ENCODE data around the gene GPLD1.

The GPLD1 gene, protein sequence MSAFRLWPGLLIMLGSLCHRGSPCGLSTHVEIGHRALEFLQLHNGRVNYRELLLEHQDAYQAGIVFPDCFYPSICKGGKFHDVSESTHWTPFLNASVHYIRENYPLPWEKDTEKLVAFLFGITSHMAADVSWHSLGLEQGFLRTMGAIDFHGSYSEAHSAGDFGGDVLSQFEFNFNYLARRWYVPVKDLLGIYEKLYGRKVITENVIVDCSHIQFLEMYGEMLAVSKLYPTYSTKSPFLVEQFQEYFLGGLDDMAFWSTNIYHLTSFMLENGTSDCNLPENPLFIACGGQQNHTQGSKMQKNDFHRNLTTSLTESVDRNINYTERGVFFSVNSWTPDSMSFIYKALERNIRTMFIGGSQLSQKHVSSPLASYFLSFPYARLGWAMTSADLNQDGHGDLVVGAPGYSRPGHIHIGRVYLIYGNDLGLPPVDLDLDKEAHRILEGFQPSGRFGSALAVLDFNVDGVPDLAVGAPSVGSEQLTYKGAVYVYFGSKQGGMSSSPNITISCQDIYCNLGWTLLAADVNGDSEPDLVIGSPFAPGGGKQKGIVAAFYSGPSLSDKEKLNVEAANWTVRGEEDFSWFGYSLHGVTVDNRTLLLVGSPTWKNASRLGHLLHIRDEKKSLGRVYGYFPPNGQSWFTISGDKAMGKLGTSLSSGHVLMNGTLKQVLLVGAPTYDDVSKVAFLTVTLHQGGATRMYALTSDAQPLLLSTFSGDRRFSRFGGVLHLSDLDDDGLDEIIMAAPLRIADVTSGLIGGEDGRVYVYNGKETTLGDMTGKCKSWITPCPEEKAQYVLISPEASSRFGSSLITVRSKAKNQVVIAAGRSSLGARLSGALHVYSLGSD

DNA sequence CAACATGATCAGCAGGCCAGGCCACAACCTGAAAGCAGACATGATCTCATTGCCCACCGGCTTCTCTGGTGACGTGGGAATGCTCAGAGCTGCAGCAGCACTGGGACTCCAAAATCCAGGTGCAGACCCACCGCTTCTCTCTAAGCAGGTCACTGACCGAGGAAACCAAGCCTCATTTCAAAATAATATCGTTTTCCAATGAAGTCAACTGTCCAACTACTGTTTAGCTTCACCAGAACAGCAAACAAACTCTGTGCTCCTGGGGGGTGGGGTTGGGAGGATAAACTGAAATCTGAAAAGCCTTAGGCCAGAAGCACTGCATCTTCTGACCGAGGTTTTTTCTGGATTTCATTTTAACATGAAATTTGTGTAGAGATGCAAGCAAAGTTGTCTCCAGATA, at the start of gene GPLD1:
GPLD1 (minus strand) TSS at position 109 of the 400 bp plus-strand sequence; CDS start at position 42, 67 bp downstream.
- H3K27me3 ChIP-seq (ENCODE audit: control insufficient read depth, insufficient read depth, low read length), result no peaks in the 10 kb centered on the region
- no peak within 1 kb of the TSS for H3K4me2 ChIP-seq (ENCODE audit: low read length)
- no peak within 1 kb of the TSS for H3K4me3 ChIP-seq (ENCODE audit: low read depth, low read length)
- H3K36me3 ChIP-seq (ENCODE audit: control insufficient read depth, insufficient read depth, low read length), result no peaks in the 10 kb centered on the region
- H3K79me2 ChIP-seq, result no peaks in the 10 kb centered on the region
- no peak within 1 kb of the TSS for H3K27ac ChIP-seq
- TF ChIP-seq, protein P1, sequence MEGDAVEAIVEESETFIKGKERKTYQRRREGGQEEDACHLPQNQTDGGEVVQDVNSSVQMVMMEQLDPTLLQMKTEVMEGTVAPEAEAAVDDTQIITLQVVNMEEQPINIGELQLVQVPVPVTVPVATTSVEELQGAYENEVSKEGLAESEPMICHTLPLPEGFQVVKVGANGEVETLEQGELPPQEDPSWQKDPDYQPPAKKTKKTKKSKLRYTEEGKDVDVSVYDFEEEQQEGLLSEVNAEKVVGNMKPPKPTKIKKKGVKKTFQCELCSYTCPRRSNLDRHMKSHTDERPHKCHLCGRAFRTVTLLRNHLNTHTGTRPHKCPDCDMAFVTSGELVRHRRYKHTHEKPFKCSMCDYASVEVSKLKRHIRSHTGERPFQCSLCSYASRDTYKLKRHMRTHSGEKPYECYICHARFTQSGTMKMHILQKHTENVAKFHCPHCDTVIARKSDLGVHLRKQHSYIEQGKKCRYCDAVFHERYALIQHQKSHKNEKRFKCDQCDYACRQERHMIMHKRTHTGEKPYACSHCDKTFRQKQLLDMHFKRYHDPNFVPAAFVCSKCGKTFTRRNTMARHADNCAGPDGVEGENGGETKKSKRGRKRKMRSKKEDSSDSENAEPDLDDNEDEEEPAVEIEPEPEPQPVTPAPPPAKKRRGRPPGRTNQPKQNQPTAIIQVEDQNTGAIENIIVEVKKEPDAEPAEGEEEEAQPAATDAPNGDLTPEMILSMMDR (IDR thresholded peaks at IDR 0.05), result no peak
- H2AFZ ChIP-seq, result no peak within 1 kb of the TSS
- H3K9me3 ChIP-seq (ENCODE audit: control insufficient read depth, low read length), result no peaks in the 10 kb centered on the region
- peaks cover 5% of the 10 kb centered on the region for H3K4me1 ChIP-seq
- H3K9ac ChIP-seq, result no peak within 1 kb of the TSS

DNA sequence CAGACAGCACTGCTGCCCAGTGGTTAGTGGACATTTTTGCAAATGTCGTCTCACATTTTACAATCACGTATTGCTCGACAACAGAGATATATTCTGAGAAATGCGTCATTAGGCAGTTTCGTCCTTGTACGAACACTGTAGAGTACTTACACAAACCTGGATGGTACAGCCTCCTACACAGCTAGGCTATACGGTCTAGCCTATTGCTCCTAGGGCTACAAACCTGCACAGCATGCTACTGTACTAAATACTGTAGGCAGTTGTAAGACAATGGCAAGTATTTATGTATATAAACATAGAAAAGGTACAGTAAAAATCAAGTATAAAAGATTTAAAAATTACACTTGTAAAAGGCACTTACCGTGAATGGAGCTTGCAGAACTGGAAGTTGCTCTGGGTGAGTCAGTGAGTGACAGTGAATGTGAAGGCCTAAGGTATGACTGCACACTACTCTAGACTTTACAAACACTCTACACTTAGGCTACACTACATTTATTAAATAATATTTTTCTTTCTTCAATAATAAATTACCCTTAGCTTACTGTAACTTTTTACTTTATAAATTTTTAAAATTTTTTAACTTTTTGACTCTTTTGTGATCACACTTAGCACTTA, 48.5 kb upstream of the GPLD1 start:
- TF ChIP-seq, protein P1 (IDR thresholded peaks at IDR 0.05), result no peak
- Histone ChIP-seq H3K27me3 (ENCODE audit: control insufficient read depth, insufficient read depth, low read length) (no peaks in the 10 kb centered on the region), H3K4me3 (ENCODE audit: low read depth, low read length) (no peak overlapping the region), H3K27ac (no peak overlapping the region), H3K4me1 (no peaks in the 10 kb centered on the region), H3K79me2 (no peaks in the 10 kb centered on the region), H2AFZ (no peak overlapping the region), H3K9ac (no peak overlapping the region), H3K9me3 (ENCODE audit: control insufficient read depth, low read length) (no peaks in the 10 kb centered on the region), H3K36me3 (ENCODE audit: control insufficient read depth, insufficient read depth, low read length) (no peaks in the 10 kb centered on the region), H3K4me2 (ENCODE audit: low read length) (no peak overlapping the region)

DNA sequence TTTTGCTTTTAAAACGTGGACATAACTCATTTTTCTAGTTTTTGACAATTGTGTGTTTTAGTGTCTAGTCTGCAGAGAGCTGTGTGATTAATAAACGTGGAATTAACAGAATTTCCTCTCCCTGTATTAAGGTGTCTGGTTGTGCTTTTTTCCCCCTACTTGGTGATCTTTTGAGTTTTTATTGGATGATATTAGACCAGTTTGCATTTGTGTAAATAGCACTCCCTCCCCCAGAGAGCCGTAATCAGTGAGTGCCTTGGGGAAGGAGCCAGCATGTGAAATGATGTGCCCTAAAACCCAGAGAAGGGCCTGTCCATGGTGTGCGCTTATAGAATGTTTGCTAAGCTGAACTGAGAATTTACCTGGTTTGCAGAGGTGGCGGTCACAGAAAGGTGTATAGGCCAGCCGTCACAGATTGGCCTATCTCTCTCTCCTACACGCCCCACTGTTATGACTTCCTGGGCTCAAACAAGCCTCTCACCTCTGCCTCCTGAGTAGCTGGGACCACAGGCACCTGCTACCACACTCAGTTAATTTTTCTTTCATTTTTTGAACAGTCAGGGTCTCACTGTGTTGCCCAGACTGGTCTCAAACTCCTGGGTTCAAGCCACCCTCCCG, 47.8 kb upstream of the GPLD1 start:
- no peak overlapping the region for H3K4me3 ChIP-seq (ENCODE audit: low read depth, low read length)
- H3K36me3 ChIP-seq (ENCODE audit: control insufficient read depth, insufficient read depth, low read length), result no peaks in the 10 kb centered on the region
- H3K27ac ChIP-seq, result no peak overlapping the region
- no peaks in the 10 kb centered on the region for H3K4me1 ChIP-seq
- no peak overlapping the region for H2AFZ ChIP-seq
- no peak overlapping the region for H3K9ac ChIP-seq
- H3K9me3 ChIP-seq (ENCODE audit: control insufficient read depth, low read length), result no peaks in the 10 kb centered on the region
- TF ChIP-seq, protein P1 (IDR thresholded peaks at IDR 0.05), result no peak
- H3K79me2 ChIP-seq, result no peaks in the 10 kb centered on the region
- H3K27me3 ChIP-seq (ENCODE audit: control insufficient read depth, insufficient read depth, low read length), result no peaks in the 10 kb centered on the region
- H3K4me2 ChIP-seq (ENCODE audit: low read length), result no peak overlapping the region

DNA sequence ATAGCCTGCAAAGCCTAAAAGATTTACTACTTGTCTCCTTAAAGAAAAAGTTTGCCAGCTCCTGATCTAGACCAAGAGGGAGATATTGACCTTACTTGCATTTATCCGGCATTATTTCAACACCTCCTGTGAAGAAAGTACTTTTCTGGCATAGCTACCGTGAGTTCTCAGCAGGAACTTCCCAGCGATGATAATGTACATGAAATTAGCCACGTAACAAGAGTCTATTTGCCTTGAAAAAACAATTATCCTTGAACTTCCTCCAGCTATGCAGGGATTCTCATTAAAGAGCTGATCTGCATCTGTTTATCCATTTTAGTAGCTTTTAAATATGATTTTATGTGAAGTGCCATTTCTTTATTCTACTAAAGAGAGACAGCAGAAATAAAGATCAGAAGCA, 47.1 kb upstream of the GPLD1 start:
- Histone ChIP-seq H3K9ac (no peak overlapping the region), H3K27ac (no peak overlapping the region), H3K79me2 (no peaks in the 10 kb centered on the region), H3K4me1 (no peaks in the 10 kb centered on the region), H3K27me3 (ENCODE audit: control insufficient read depth, insufficient read depth, low read length) (no peaks in the 10 kb centered on the region), H2AFZ (no peak overlapping the region), H3K9me3 (ENCODE audit: control insufficient read depth, low read length) (no peaks in the 10 kb centered on the region), H3K4me3 (ENCODE audit: low read depth, low read length) (no peak overlapping the region), H3K4me2 (ENCODE audit: low read length) (no peak overlapping the region), H3K36me3 (ENCODE audit: control insufficient read depth, insufficient read depth, low read length) (no peaks in the 10 kb centered on the region)
- TF ChIP-seq, protein P1 (IDR thresholded peaks at IDR 0.05), result no peak

Data from parathyroid adenoma (tissue), 2 donors.